HG03095 (cell line): ENCODE results near the gene CPT1A.
"Not testable (repeated sequence)": the region's sequence is repeated elsewhere in the genome, so short reads cannot be mapped to it uniquely, and the experiment has no call there.

Experiments
- ATAC-seq: cut with Tn5 transposase; IDR thresholded peaks from one replicate; pipeline ENCODE4 v1.9.1; 2021; ENCODE audit warnings: moderate library complexity; ENCODE audit not compliant: unreplicated experiment

CPT1A gene

DNA sequence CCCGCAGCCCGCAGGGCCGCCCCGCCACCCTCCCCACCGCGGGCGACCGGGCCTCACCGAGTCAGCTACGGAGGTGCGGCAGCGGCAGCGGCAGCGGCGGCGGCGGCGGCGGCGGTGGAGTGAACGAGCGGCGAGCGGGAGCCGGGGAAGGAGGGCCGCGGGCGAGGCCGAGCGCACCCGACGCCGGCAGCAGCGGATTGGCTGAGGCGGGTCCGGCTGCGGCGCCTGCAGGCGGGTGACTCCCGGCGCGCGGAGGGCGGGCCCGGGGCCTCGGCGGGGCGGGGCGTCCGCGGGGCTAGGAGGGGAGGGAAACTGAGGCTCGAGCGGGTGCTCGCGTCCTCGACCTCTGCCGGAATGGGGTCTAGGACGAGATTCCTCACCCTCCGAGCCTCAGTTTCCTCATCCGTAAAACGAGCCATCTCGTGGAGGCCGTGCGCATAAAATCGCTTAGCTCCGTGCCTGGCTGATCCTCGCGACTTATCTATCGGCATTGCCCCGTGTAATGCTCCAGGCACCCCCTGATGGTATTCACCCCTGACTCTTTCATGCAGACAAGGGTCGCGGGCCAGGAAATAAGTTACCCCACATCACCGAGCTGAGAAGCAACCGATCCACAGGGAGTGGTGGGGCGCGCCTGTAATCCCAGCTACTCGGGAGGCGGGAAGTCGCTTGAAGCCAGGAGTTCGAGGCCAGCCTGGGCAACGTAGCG, at the start of gene CPT1A:
CPT1A (minus strand) TSS at position 199 of the 709 bp plus-strand sequence. CDS start 26,442 bp downstream, outside the sequence.
- ATAC-seq: no peak

DNA sequence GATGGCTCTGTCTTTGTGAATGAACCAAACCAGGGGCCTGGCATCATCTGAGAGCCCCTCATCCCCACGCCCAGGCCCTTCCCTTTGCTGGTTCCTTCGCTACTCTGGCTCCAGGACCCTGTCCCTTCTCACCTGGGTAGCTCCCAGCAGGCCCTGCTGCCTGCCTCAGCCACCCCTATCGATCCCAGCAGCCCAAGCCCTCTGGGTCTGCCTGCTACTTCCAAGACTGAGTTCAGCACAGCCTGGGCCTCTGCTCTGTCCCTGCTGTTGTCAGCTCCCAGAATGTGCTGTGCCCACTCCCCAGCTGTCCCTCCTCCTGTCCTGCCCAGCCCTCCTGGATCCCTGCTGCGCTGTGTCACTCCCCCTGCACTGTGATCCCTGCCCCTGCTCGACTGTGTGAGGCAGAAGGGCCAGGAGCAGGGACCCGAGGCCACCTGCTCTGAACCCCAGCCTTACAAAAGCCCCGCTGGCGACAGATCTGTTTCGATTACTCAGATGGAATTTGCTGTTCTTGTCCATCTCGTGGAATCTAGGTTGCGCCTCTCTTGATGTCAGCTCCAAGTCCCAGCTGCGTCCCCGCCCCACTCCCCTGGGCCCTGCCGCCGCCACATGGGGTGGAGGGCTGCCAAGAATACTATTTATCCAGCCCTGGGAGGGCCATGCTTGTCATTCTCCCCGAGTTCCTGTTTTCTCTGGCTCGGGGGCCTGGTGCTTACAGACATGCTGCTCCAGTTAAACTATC, 48.9 kb upstream of the CPT1A start:
- no peak for ATAC-seq

DNA sequence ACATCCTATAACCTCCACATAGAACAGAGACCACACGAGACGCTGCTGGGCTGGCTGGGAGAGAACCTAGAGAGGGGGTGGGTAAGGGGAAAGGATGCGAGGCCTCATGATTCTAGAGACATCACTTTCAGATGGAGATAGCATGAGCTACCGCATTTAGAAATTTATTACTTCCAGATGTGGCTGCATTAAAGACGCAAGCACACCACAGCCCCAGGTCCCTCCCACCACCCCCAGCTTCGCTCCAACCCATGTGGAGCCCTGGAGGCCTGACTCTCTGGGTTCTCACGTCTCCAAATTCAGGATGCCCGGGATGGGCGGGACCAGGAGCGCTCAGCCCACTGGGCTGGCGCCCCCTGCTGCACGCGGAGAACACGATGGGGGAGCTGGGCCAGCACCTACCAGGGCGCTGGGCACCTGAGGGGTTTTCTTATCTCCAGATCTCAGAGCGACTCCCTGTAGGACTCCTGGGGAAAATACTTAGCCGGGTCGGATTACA, 48.3 kb upstream of the CPT1A start:
- no peak for ATAC-seq

DNA sequence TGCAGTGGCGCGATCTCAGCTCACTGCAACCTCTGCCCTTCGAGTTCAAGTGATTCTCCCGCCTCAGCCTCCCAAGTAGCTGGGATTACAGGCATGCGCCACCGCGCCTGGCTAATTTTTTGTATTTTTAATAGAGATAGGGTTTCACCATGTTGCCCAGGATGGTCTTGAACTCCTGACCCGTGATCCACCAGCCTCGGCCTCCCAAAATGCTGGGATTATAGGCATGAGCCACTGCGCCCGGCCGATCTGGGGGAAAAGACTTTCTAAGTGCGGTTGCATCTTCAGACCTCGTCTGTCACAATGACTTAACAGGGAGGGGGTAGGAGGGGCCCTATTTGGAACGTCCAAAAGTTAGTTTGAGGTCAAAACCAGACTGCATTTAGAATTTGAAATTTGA, 43.1 kb upstream of the CPT1A start:
- not testable (repeated sequence) for ATAC-seq

DNA sequence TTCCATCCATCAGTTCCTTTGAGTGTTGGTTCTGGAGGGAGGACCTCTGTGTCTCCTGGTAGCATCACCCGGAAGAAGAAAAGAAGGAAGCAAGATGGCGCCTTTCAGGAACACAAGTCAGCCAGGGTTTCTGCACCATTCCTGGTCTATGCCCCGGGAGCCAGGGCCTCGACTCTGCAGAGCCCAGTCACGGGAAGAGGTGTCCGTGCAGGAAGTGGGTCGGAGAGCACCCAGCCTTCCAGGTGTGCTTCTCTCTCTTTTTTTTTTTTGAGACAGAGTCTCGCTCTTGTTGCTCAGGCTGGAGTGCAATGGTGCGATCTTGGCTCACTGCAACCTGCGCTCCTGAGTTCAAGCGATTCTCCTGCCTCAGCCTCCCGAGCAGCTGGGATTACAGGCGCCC, 40.7 kb upstream of the CPT1A start:
- no peak for ATAC-seq

DNA sequence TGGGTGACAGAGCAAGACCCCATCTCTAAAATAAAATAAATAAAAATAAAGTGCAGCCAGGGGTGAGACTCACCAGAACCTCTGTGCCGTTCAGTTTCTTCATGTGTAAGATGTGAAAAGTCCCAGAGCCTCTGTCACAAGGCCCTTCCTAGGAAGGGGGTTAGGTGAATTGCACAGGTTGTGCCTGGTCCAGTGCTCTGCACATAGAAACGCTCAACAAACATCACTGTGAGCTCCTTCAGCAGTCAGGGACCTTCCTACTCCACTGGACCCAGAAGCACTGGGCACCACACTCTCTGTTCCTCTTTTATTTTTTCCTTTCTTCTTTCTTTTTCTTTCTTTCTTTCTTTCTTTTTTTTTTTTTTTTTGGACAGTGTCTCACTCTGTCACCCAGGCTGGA, 39.6 kb upstream of the CPT1A start:
- no peak for ATAC-seq

DNA sequence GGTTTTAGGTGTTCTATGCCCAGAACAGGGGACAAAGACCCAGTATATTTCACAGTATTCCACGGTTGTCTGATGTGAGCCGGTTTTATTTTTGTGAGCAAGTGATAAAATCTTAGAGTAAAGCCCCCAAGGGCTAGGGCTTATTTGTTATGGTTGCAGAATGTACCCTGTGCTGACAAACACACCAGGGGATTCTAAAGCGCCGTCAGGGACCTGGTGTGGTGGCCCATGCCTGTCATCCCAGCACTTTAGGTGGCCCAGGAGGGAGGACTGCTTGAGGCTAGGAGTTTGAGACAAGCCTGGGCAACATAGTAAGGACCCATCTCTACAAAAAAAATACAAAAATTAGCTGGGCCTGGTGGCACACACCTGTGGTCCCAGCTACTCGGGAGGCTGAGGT, 39.1 kb upstream of the CPT1A start:
- no peak for ATAC-seq

DNA sequence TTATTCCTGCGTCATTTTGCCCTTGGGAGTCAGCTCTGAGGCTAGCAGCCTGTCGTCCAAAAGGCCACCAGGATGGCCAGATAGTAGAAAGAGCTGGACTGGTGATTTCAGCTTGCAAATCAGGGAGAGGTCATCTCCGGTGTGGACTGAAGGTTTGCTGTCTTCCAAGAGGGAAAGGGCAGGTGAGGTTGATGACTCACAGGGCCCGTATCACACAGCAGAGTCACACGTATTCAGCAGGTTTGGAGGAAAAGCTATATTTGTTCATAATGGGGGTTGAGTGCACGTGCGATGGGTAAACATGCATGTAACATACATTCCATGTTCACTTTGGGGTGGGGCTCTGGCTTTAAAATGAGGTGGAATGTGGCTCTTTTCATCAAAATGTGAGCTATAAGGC, 36.3 kb upstream of the CPT1A start:
- ATAC-seq: no peak

DNA sequence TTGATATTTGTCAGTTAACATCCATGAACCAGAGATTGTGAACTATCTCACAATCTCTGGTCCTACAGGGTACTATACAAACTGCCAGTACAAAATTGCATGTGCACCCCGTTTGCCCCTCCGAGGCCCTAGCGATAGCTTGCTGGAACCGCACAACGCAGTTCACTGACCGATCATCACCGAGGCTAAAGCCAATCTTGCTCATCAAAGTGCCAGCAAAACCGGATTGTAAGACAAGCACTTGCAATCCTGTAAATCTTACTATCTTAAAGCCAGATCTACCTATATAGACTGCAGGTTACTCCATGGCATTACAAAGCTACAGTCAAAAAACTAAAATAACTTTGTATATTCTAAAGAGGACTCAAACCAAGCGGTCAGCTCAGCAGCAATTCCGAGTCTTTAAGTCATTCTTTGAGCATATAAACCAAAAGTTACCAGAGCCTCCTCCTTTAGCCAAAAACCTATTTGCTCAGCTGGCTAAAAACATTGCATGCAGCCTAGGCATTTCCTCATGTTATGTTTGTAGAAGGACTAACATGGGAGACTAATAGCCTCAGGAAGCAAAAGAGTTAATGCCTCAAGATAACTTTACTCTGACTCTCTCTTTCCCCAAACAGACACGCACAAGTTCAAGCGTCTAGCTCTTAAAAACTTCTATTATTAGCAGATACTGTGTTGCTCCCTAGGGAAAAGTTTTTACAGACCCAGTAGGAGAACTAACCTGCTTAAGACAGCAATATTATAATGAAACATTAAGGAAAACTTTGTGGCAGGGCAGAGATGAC, 30.7 kb upstream of the CPT1A start:
- ATAC-seq: no peak

DNA sequence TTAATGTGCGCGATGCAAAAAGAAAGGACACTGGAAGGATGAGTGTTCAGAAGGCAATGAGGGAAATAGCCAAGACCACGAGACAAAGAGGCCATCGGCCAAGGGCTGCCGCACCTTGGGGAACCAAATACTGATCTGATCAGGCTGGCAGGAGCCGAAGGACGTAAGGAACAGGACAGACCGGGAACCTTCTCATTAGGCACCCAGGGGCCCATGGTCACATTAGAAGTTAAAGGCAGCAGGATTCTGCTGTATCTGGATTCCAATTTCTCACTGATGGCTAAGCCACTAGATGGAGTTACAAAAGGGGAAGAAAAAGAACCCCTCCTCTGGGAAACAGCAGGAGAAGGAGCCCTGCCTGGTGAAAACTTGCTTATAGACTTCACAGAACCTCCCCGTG, 28.8 kb upstream of the CPT1A start:
- no peak for ATAC-seq

DNA sequence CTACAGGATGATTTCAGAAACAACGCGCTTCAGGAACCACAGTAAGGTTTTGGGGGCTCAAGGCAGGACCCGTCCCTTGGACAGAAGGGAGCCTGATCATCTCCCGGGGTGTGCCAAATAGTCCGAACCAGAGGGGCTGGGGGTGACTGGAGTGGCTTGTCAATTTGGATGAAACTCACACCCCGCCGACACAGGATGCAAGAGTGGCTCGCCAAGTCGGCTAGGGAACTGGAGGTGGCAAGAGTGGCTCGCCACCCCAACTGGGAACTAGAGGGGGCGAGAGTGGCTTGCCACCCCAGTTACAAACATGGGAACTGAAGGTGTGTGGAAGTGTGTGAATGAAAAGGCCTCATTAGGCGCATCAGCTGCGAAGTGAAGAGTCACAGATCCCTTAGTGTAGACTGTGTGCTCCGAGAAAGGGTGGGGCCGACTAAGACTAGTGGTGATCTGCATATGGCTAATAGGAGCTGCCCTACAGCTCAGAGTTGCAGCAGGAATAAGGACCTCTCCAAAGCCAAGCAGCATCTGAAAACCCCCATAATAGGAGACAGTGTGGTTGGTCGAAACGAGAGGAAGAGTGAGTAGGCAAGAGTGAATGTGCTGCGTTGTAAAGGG, 26.6 kb upstream of the CPT1A start:
- no peak for ATAC-seq

DNA sequence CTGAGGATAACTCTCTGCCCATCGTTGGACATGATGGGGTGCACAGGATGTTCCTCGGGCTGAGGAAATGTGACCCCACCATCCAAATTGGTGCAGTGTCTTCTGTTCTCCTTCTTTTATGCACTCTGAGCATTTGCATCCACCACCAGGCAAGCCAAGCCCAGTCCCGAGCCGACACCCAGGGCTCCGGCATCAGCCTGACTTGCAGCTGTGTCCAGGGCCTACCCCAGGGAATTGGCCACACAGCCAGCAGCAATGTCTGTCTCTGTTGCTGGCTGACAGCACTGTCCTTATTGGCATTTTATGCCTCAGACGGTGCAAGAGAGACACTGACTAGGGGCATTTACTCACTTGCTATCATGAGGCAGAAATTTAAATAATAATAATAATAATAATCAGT, 25.4 kb upstream of the CPT1A start:
- no peak for ATAC-seq

DNA sequence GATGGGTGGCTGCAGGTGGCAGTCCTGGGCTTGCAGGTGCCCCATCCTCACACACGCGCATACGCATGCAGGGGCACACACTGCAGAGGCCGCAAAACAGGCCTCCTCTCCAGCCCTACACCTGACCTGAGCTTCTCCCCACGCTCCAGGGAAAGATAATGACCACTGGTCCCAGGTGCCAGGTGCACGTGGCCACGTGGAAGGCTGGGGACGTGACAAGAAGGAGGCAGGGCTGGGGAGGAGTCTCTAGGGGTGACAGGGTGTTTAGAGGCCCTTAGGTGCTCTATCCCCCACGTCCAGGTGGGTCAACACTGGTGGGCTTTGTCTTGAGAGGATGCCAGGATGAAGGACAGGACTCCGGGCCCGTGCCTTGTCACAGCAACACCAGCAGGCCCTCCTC, 23.5 kb upstream of the CPT1A start:
- no peak for ATAC-seq

DNA sequence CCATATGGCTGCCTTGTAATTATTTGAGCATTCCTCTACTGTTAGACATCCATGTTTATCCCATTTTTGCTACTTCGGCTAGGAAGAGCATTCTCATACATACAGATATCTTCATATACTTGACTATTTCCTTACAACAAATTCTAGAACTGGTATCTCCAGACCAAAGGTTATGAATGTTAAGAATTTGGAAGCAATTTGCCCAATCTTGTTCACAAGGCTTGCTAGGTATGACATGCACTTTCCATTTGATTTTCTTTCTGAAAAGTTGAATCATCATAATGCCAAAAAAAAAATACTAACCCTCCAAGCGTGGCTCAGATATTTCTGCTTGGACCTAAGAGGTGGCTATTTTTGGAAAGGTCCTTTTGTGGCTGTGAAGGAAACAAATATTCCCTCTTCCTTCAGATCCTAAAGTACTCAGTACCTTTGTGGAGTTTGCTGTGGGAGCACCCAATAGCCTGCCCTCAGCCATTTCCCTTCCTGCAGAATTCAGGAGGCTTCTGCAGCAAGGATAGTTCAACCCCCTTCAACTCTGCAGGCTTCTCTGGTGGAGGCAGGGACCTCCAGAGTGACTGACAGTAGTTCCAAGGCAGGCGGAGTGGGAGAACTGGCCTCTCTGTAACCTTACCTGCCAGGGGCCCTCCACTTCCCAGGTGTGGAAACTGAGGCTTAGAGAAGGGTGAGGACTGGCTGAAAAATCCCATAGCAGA, 22.0 kb upstream of the CPT1A start:
- no peak for ATAC-seq

DNA sequence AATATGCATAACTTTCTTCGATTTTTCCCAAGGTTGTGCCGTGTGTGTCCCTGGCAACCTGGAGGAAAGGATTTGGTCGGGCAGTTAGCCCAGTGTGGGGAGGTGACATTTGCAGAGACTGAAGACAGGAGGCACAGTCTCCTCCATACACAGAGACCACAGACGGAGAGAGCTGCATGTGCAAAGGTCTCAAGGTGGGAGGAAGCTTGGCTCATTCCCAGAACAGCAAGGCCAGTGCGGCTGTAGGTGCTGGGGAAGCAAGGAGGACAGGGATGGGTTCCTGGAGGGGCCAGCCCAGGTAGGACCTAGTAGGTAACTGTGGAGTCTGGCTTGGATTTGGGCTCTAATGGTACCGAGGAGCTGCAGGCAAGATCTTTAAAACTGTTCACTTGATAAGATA, 20.7 kb upstream of the CPT1A start:
- ATAC-seq: no peak

DNA sequence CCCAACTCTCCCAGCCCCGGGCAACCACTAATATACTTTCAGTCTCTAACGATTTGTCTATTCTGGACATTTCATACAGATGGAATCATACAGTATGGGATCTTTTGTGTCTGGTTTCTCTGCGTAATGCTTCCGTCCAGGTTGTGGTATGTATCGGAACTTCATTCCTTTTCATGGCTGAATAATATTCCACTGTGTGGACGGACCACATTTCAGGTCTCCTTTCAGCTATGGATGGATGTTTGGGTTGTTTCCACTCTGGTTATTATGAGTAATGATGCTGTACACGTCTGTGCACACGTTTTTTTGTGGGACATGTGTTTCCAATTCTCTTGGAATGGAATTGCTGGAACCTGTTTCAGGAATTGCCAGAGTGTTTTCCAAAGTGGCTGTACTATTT, 17.4 kb upstream of the CPT1A start:
- no peak for ATAC-seq

DNA sequence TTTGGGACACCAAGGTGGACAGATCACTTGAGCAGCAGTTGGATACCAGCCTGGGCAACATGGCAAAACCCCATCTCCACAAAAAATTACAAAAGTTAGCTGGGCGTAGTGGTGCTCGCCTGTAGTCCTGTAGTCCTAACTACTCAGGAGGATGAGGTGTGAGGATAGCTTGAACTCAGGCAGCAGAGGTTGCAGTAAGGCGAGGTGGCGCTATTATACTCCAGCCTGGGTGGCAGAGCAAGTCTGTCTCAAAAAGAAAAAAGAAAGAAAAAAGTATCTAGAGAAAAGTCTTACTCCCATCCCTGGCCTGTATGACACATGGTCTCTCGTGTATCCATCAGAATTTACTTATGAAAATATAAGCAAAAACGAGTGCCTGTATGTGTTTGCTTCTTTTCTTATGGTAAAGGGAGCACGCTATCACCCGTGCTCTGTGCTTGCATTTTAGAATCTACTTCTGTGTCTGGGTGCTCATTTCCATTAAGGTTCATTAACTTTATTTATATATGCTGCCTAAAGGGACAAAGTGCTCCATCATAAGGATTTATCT, 15.4 kb upstream of the CPT1A start:
- no peak for ATAC-seq

DNA sequence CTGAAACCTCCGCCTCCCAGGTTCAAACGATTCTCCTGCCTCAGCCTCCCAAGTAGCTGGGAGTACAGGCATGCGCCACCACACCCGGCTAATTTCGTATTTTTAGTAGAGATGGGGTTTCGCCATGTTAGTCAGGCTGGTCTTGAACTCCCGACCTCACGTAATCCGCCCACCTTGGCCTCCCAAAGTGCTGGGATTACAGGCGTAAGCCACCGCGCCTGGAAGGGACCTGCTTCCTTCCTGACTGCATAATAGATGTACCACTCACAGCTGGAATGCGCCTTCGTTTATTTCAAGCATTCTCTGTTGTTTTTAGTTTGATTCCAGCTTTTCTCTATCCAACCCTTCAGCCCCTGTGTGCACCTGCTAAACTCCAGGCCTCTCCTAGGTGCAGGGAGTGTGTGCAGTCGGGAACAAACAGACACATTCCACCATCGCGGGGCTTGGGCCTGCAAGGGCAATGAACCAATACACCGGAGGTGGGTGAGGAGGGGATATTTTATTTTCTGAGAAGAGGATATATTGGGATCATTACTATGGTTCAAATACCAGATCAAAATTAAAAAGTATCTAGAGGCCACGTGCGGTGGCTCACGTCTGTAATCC, 14.8 kb upstream of the CPT1A start:
- not testable (repeated sequence) for ATAC-seq

DNA sequence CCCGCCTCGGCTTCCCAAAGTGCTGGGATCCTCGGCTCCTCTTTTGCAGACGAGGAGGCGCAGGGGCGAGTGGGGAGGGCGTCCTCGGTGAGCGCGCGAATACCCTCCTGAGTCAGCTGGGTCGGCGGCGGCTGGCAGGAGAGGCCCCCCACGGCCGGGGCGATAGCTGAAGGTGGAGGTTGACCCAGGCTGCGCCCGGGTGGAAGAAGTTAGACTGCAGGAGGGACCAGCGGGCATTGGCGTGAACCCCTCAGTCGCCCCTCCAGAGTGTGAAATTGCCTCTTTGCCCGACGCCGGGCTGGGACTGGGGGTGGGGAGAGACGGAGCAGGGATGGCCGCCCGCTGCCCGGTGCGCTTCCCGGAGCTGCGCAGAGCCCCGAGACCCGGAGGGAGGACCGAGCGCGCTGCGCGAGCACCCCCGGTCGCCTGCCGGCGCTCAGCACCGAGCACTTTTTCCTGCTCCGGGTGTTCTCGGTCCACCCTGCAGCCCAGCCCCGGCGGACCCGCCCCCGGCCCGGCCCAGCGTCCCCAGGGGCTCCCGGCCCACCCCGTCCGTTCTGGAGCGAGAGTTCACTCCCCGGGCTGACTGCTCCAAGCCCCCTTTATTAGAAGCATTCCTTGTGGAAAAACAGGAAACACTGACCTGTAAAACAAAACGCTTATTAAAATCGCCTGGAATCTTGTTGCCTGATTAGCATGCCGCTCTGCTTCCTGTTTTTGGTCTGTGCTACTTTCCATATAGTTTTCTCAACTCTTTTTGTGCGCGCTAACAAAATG, 13.7 kb upstream of the CPT1A start:
- no peak for ATAC-seq
